MV-4-11 (cell line): ENCODE results near the gene PLEKHM3.
A peak's percentile ranks its signal among the peaks of the same experiment; 100 is the strongest.

ENCODE experiments used
- DNase-seq: peaks from one replicate; lab custom pipeline; 2025; lab: John Stamatoyannopoulos, UW

PLEKHM3 gene

GRCh38 chr2:207787800-207788199 is 237.5 kb downstream of the PLEKHM3 start:
- no peak for DNase-seq

- peak; percentile 91 for DNase-seq
Measured at GRCh38 chr2:207787017-207787416, 238.3 kb downstream of the PLEKHM3 start.

- peak; percentile 21 for DNase-seq
Measured at GRCh38 chr2:207784898-207785297, 240.4 kb downstream of the PLEKHM3 start.

- no peak for DNase-seq
Measured at GRCh38 chr2:207783514-207783913, 241.8 kb downstream of the PLEKHM3 start.

- no peak for DNase-seq
Measured at GRCh38 chr2:207782238-207783030, 242.9 kb downstream of the PLEKHM3 start.

GRCh38 chr2:207779523-207779922 is 245.8 kb downstream of the PLEKHM3 start:
- DNase-seq = no peak

- no peak for DNase-seq
Measured at GRCh38 chr2:207778298-207778882, 246.9 kb downstream of the PLEKHM3 start.

- no peak for DNase-seq
Measured at GRCh38 chr2:207777124-207777523, 248.2 kb downstream of the PLEKHM3 start.

GRCh38 chr2:207775473-207775872 is 249.9 kb downstream of the PLEKHM3 start:
- no peak for DNase-seq

- DNase-seq = no peak
Measured at GRCh38 chr2:207772844-207773205, 252.5 kb downstream of the PLEKHM3 start.

- DNase-seq = peak; percentile 68
Measured at GRCh38 chr2:207772081-207772843, 253.1 kb downstream of the PLEKHM3 start.

GRCh38 chr2:207771421-207771820 is 253.9 kb downstream of the PLEKHM3 start:
- peak; percentile 45 for DNase-seq
